Measurements from ENCODE around the gene SCLT1.

The SCLT1 gene

DNA sequence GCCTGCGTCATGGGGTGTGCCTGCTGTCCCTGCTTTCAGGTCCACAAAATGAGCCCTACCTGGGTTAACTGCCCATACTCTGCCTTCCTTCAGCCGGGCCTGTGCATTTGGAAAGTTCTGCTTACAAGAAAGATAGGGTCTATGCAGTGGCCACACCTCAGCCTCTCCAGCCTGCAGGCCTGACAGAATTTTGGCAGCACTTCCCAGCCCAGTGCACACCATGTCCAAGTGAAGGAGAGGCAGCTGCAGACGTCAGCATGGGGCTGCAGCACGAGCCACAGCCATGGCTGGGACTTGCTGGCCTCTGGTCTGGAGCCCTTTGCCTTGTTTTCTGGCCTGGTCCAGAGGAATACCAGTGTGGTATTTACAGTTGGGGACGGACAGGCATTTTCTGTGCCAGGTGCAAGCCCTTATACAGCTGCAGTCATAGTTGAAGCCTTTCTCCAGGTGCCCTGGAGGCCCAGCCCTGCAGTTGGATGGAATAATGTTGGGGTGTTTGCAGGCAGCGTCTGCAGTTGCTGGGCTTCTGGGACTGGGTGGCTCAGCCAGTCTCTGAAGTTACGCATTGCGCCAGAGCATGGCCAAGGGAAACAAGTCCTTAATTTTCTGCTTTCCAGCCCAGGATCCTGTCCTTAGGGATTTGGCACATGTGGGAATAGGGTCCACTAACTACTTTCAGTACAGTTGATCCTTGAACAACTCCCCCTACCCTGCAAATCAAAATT is 257.7 kb downstream of the SCLT1 start:
- no peak for DNase-seq
